Measurements from ENCODE around the gene C18orf63. TPM values are rescaled to one million over a fixed set of nuclear protein-coding genes. Genes with fewer than 3 reads are reported as not detected.

Gene C18orf63
- total RNA-seq, 1 experiment from 2014 or later = not detected

- TF ChIP-seq MAX (IDR thresholded peaks at IDR 0.05) (no peak), ELF1 (IDR thresholded peaks at IDR 0.05; ENCODE audit: borderline replicate concordance, low read depth) (no peak), CTCF (IDR thresholded peaks at IDR 0.05 in 2 of 3, conservative IDR thresholded peaks at IDR 0.05 in 1 of 3; ENCODE audit: borderline replicate concordance in 1 of 3, insufficient read depth in 1 of 3, low read depth in 2 of 3, low read length in 2 of 3) (no peak), POLR2AphosphoS5 (IDR thresholded peaks at IDR 0.05; ENCODE audit: low read depth, low read length) (no peak), SP1 (IDR thresholded peaks at IDR 0.05; ENCODE audit: low read depth) (no peak), YY1 (IDR thresholded peaks at IDR 0.05; ENCODE audit: extremely low read depth, insufficient replicate concordance, low read depth, low read length) (no peak)
Measured at GRCh38 chr18:74281011-74281979, 34.3 kb upstream of the C18orf63 start (continued).

GRCh38 chr18:74281980-74282754, 33.5 kb upstream of the C18orf63 start:
- TF ChIP-seq CTCF (IDR thresholded peaks at IDR 0.05 in 2 of 3, conservative IDR thresholded peaks at IDR 0.05 in 1 of 3; ENCODE audit: borderline replicate concordance in 1 of 3, insufficient read depth in 1 of 3, low read depth in 2 of 3, low read length in 2 of 3) (no peak), ATF3 (IDR thresholded peaks at IDR 0.05) (no peak), EZH2phosphoT487 (IDR thresholded peaks at IDR 0.05; ENCODE audit: borderline replicate concordance) (no peak), POLR2A (IDR thresholded peaks at IDR 0.05; ENCODE audit: borderline replicate concordance, extremely low read depth, insufficient read depth, insufficient read length) (no peak), CBX3 (IDR thresholded peaks at IDR 0.05; ENCODE audit: low read depth) (no peak)
- intact Hi-C loops (cut with micrococcal nuclease) = no loop called here
- no peak overlapping the region for H3K27ac ChIP-seq (ENCODE audit: low read depth, low read length)
- peaks cover 4 to 6% of the 10 kb centered on the region in 2 experiments; a peak in 2 of 4 replicates for H3K4me1 ChIP-seq (ENCODE audit: control insufficient read depth in 1 of 2, insufficient read depth in 2 of 2, low read length in 2 of 2)
- H3K4me2 ChIP-seq (ENCODE audit: low read length) = no peak overlapping the region
- no peak overlapping the region for H3K9ac ChIP-seq (ENCODE audit: low read length)
- H3K4me3 ChIP-seq (replicated peaks in 1 of 2; ENCODE audit: low read depth in 1 of 2, low read length in 2 of 2) = no peak overlapping the region
- no peak for DNase-seq (ENCODE audit: low read depth, low spot score)
- no peak overlapping the region for H2AFZ ChIP-seq (ENCODE audit: low read depth, low read length, poor library complexity, severe bottlenecking)
- H3K27me3 ChIP-seq (ENCODE audit: insufficient read depth, low read length) = no peaks in the 10 kb centered on the region
- H4K20me1 ChIP-seq (ENCODE audit: insufficient read depth) = no peaks in the 10 kb centered on the region
- H3K36me3 ChIP-seq (ENCODE audit: control insufficient read depth in 1 of 2, insufficient read depth in 2 of 2, low read length in 2 of 2) = no peaks in the 10 kb centered on the region; a peak in 1 of 4 replicates
- no peaks in the 10 kb centered on the region for H3K79me2 ChIP-seq (ENCODE audit: insufficient read depth, low read length)
- no peak for ATAC-seq
- ChIA-PET RAD21 (ENCODE audit: low non-redundant PET in 1 of 2, low total read pairs in 2 of 2, uncharacterized antibody in 2 of 2, unreplicated experiment in 2 of 2) (no interaction called here), POLR2A (no interaction called here), CTCF (no interaction called here)
- H3K9me2 ChIP-seq (ENCODE audit: insufficient read depth) = no peaks in the 10 kb centered on the region
- BruUV-seq (replicated peaks) = no TSS peak
- no peaks in the 10 kb centered on the region for H3K9me3 ChIP-seq (ENCODE audit: control insufficient read depth in 1 of 2, insufficient read depth in 1 of 2, low read depth in 1 of 2, low read length in 2 of 2)

Data from HCT116 (cell line).